M059J (cell line): ENCODE results near the gene DNMT3A. TPM values are rescaled to one million over a fixed set of nuclear protein-coding genes. Genes with fewer than 3 reads are reported as not detected.

ENCODE experiments used
- DNase-seq: peaks from one replicate; pipeline ENCODE4 v3.0.0-alpha.2; 2012; ENCODE audit warnings: low read depth
- total RNA-seq: library from RNA; depleted of rRNA; stranded (reverse); fragments of >200 nt; shearing (Covaris generic); gene quantifications from 2 replicates; pipeline ENCODE4 v1.2.3, GENCODE V29; 2014

Gene DNMT3A
- total RNA-seq, 1 experiment from 2014 or later = 3.9 TPM

DNA sequence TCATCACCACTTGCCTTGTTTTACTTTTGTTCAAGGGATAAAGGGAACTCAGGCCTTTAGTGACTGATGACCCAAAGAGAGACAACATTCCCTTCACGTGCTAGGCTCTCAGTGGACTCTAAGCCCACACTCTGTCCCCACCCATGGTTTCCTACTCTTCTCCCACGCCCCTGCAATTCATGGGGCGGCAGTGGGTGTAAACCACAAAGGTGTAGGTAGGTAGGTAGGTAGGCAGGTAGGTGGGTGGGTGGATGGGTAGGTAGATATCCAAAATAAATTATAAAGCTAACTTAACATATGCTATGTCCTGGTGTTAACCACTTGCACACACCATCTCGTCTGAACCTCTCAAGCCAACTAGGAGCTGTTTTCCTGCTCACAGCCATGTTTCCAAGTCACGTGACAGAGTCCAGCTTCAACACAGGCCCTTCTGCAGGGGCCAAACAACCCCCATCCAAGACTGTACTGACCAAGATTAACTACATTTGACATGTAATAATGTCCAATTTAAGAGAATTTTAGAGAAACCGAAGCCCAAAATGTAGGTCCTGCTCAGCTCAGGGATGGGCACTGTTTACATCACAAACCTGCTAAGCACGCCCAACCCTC, 33.7 kb downstream of the DNMT3A start:
- DNase-seq = no peak

DNA sequence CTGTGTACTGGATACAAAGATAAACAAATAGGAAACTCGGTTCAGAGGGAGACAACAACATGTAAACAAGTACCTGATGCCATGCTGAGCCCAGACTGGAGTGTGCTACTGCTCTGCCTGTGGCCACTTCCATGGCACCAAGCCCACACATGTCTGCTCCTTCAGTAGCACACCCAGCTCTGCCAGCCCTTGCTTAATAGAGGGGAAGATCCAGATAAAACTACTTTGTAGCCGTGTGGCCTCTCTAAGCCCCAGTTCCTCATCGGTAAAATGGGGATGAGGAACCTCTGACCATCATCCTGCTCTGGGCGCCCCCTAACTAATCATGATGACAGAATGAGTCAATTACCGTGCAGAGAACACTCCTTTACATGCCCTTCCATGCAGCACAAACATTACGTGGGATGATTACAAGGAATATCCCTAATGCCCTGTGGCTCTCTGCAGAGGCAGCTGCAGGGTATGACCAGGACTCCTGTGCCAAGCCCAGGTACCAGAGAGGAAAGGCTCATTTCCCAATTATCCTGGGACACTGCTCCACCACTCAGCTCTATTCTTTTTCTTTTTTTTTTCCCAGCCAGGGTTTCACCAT, 34.9 kb downstream of the DNMT3A start:
- no peak for DNase-seq

DNA sequence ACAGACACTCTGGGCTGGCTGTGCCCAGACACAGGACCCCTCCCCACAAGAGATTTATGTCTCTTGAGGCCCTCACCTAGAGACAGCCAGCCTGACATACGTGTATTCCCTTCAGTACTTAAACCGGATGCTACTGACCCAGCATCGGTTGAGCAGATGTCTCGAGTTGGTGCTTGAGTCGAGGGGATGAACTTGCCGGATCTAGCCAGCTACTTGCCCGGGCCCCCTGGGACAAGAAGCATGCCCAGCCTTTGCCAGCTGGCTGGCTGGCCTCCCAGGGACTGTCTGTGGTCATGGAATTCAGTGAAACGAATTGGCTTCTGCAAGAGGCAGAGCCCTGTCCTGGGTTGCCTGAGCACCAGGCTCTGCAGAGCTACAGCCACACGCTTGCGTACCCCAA, 36.0 kb downstream of the DNMT3A start:
- no peak for DNase-seq

DNA sequence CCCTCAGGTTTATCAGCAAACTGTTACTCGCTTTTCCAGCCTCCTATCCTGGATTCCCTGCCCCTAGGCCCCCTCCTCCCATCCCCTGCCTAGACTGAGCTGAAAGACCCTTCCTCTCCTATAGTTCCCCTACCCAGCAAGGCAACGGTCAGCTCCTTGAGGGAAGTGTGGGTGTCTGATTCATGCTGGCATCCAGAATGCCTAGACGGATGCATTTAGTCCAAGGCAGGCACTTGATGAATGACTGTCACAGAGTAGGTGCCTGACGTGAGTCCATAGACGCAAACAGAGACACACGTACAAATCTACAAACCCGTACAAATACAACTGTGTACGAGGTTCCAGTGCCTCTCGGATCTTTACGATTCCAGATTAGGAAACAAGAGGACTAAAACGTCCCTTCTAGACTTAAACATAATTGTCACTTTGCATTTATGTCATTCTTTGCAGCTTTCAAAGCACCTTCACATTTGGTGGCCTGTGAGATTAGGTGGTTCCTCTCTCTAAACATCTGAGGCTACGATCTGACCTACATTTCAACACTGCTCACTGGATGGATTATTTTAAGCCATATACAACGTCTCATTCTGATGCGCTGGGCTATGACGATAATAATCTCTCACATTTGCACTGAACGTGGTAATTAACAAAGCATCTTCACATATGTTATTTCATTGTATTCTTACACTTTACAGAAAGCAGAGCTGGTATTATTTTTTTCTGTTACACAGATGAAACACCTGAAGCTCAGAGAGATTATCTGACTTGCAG, 36.7 kb downstream of the DNMT3A start:
- DNase-seq = no peak

DNA sequence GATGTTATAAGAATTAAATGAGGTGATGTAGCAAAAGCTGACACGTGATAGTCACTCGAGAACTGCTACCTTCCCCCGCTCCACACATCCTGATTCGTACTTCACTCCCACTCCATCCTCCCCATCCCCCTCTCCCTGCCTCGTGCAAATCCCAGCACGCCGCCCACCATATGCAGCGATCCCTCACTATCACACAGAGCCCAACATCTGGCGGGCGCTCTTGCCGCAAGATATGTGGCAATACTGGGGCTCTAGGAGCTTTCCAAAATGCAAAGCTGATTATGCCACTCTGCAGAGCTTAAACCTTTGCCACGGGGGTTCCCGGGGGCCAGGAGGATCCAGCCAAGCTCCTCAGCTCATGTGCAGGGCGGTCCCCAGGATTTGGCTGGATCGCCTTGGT, 37.4 kb downstream of the DNMT3A start:
- no peak for DNase-seq

DNA sequence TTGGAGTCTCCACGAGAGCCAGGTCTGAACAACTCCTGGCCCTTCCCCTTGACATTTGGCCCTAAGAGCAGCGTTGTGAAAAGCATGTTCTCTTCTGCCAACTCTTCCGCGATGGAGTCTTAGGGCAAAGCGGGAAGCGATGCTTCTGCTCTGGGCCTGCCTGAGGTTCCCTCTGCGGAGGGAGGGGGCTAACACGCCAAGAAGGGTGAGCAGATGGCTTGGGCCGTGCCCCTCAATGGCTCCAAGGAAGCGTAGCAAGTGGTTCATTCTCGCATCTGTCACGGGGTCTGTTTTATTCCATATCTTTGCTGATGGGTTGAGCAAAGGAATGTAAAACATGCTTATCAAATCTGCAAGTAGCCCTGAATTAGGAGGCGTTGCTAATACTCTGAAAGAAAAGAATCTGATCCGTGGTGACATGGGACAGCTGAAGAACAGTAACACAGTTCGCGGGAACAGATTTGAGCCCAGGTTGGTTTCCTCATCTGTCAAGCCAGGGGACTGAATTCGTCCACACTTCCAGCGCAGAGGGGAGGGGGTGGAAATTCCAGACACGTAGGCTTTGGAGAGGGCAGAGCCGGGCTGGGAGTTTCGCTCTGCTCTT, 38.0 kb downstream of the DNMT3A start:
- DNase-seq = no peak

DNA sequence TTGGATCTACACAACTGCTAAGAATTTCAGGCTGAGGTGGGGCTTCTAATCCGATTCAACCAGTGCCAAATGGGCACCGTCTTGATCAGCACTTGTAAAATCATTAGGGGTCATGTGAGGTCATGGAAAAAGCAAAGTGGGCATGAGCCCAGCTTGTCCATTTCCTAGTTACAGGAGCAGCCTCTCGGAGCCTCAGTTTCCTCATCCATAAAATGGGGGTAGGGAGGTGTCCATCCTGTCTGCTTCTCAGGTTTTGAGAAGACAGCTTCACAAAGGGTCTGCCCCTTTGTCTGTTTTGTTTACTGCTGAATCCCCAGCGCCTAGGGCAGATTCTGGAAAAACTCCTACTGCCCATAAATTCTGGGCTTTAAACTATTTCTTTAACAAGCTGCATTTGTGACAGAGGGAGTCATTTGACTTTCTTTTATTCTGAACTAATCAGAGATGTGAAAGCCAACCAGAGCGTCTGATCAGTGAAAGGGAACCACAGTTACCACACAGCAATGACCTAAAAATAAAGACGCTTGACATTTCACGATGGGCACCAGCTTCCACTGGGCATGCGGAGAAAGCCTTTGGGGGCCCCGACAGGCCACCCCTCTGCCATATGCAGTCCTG, 38.9 kb downstream of the DNMT3A start:
- DNase-seq = no peak

DNA sequence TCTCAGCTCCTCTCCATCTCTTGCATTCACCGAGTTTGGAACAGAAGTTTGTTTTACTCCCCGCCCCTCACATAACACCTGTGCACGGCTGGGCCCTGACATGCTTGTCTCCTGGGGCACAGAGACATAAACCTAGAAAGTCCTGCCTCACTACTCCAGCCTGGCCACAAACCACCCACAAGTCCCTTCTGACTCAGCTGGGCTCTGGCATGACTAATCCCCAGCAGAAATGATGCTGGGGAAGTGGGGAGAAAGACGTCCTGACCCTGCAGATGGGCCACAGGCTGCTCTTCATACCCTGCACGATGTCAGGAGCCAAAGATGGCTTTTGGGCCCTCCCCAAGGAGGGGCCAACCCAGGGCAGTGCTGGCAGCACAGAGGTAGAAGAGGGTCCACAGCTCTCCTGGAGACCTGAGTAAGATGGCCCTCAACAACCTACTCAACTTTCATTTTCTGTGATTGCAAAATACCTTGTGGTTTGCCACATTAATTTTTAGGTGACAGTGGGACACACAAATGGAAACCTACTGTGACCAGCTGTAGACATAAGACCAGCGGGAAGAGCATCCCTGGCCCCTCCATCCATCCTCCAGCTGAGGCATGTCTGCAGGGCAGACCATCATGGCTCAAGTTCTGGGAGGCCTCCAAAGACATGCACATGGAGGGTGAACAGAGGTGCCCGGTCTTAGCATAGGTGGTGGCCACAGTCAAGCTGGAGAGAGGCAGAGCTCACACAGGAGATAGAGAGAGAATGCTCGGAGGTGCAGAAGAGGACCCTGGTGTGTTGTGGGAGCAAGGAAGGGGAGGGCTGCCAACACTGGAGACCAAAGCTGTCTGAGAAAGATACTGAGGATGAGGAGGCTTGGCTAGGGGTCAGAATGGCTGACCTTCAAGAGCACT, 40.0 kb downstream of the DNMT3A start:
- peak; percentile 88 for DNase-seq

DNA sequence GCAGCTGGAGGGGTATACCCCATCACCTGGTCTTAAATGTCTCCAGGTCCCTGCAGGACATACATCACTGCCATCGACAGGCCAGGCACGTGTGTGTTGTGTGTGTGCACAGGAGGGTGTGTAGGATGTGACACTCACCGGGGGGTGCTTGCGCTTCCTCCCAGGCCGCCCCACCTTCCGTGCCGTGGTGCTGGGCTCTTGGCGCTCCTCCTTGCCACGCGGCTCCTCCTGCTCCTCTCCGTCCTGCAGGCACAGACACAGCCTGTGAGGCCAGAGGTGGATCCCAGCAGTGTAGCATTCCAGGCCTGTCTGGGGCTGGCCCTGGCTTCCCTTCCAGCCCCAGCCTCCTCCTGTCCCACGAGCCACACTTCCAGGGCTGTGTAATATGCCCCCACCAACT, 41.7 kb downstream of the DNMT3A start:
- DNase-seq = no peak

DNA sequence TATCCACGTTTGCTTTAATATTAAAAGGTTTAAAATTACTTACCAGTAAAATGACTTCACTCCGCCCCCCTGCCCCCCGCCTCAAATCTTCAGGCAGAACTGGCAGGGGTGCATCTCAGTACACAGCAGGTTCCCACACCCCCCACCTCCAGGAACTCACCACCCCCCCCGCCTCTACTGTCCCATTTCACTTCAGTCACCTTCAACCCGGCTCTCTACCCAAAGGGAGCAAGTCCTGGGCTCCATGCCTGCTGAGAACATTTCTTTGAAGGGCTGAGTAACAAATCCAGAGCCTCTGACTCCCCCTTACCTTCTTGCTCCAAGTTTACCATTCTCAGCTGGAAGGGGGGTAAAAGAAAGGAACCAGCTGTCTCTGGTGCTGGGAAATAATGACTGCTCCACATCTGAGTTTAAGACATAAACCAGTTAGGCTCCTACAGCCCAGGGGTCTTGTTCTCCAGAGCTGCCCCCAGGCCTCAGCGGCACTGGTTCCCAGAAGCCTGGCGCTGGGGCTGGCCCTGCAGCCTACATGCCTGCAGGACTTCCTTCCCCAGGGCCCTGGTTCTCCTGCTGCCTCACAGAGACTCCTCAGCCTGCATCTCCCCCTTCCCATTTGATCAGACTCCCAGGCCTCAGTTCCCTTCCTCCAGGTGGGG, 42.8 kb downstream of the DNMT3A start:
- no peak for DNase-seq

DNA sequence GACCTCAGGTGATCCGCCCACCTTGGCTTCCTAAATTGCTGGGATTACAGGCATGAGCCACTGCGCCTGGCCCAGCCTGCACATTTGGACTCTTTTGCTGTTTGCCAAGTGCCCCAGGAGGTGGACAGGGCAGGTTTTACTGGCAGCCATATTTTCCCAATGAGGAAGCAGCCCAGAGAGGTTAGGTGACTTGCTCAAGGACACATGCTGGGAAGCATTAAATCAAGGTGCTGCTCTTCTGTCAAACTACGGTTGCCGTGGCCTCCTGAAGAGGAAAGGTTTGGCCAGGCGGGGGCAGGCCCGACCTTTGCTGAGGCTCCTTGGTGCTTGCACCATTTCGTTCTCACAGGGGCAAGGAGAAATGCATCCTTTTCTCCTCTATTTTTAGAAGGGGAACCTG, 44.0 kb downstream of the DNMT3A start:
- no peak for DNase-seq

DNA sequence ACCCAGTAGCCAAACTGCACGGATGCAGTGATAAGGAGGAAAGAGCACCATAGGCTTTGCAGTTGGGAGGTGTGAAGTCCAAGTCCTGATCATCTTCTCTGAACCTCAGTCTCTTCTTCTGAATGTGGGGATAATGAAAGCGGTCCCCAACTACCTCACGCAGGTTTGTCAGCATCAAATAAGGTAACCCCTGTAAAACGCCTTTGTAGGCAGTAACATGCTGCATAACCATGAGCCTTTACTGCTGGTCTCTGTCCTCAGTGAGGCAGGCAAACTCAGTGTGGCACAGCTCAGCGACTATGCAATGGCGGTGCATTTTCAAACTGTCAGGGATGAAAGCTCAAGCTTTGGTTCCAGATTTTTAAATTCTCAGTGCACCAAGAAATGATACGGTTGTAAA, 46.1 kb downstream of the DNMT3A start:
- no peak for DNase-seq

DNA sequence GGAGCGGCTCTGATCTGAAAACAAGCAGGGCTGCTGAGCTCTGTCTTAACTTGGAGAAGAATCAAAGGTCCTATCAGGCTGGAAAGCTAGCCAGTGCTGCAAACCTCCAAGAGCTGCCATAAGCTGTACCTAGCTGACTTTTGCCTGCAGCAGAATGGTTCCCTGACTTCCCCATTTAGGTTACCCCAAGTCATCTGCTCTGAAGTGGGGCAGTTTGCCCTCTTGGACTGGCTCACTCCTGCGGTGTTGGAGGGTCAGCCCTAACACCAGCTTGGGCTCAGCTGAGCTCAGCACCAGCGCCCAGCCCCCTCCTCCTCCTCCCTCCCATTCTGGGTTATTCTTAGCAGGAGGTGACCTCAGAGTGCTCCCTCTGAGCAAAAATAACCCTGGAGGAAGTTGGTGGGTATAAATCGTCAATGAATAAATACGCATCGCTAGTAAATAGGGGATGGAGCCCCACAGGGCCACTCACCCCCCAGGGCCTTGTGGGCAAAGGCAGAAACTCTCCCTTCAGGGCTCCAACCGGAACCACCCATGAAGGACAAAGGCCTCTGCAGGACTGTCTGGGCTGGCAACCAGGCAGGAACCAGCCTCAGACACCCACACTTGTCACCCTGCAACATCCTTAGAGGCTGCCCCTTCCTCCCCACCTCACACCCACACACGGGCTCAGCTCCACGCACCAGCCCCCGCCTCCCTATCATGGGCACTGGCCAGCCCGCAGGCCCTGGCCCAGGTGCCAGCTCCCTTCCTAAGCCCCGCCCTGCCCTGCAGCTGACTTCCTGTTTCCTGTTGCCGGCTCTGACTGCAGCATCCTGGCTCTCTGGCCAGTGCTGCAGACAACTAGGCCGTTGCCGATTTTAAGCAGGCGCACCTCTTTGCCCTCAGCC, 46.9 kb downstream of the DNMT3A start:
- no peak for DNase-seq

DNA sequence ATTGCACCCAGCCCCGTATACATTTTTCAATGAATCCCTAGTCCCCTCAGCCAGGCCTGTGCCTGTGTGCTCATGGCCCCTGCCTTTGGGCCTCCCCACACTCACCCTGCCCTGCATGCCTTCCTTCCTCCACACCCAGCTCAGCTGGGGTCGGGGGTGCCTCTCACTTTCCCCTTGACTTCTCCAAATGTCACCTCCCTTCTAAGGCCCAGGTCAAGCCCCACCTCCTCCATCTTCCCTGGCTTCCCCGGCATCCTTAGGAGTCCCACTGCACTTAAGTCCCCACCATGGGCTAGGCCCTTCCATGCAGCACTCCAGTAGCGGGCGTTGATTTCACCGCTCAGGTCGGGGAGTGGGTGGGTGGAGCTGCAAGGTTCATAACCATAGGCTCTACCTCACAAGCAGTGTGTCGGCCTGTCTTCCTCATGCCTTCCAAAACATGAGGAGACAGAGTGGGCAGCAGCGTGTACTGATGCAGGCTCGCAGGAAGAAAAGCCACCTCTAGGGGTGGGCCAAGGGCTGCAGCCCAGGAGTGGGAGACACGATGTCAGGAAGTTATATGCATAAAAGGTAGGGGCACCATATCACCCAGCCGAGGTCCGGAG, 47.7 kb downstream of the DNMT3A start:
- no peak for DNase-seq

DNA sequence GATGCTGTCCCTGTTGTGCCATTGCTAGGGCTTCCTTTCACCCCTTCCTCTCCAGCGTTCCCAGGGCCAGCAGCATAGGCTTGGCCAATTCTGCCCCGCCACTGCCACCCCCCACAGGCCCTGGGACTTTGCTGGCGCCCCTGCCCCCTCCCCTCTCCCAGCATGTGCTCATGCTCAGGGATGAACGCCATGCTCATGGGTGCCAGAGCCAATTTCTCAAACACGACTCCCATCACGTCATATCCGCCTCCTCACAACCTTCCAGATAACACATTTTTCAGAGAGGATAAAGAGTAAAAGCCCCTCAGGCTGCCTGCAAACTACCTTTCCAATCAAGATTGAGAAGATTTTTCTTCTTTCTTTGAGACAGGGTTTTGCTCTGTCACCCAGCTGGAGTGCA, 48.6 kb downstream of the DNMT3A start:
- no peak for DNase-seq

DNA sequence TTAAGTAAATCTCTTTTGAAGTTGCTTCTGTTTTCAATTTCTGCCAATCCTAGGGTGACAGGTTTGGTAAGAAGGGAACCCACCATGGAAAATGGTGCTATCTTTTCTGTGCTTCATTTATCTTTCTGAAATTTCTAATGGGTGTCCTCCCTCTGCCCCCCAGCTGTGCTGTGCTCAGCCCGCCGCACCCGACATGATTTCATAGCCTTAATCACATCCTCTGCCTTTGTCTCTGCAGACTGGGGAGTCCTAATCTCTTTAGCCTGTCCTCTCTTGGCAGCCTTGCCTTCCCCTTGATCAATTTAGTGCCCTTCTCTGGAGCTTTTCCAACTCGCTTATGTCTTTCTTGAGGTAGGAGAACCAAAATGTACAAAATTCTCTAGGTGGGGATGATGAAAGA, 49.3 kb downstream of the DNMT3A start:
- DNase-seq = no peak

DNA sequence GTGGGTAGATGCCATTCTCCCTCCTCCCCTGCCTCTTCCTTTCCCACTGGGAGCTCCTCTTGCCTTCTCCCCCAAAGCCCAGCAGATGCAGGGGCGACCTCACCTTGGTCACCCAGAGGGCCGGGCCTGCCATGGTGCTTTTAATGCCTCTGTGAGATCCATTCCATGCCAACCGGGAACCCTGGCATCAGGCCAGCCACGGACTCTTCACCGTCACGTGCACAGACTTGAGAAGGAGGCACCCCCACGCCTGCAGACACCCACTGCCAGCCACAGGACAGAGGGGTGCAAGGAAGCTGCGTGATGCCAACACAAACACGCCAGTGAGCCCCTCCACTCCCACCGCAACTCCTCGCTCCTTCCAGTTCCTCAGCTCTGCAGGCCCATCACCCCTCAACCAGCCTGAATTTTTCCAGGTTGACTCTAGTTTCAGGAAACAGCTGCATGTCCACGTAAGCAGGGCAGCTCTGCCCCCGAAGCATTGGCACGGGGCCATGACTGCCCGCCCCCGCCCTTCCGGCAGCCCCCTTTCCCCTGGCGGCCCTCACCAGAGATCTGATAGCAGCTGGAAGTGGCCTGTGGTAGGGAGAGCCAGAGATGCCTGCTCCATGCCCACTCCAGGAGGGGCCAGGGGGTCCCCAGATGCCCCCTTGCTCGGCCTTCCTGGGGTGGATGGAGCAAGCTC, 50.8 kb downstream of the DNMT3A start:
- DNase-seq = no peak

DNA sequence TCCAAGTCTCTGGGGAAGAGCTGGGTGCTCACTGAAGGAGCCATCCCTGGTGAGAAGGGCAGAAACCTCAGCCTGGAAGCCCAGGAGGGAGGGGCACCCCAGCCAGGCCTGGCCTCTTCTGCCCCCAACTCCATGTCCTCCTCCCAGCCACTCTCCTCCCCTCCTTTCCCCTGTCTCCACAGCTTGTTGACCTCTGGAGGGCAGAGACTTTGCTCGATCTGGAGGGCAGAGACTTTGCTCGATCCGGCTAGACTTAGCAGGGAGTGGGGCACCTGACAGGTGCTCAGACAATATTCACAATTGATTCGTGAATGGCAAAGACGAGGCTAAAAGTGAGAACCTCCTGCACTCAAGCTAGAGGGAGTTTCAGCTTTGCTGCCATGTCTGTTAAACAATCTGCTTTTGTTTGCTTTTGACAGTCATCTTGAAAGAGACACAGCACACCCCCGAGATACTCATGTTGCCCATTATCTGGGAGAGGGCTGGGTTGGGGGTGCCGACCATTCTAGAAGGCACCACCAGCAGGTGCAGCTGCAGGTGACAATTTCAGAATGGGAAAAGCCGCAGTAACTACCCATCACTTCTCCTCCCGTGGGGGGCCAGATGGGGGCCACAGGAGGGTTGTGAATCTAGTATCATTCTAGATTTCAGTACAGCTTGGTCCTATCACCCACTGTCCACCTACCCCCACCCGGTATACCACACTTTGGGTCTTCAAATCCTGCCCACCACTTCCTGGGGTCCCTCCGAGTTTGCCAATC, 54.8 kb downstream of the DNMT3A start:
- no peak for DNase-seq
